Stimulated activated CD4-positive, alpha-beta T cell treated with anti-CD3 and anti-CD28 coated beads, Interleukin-15, amount 100 ng/mL, for 24 hours (primary cell): ENCODE data around the gene ZFP1.
A peak's percentile ranks its signal among the peaks of the same experiment; 100 is the strongest.
"Not testable (repeated sequence)": the region's sequence is repeated elsewhere in the genome, so short reads cannot be mapped to it uniquely, and the experiment has no call there.

Experiments used
- DNase-seq: peaks from one replicate; pipeline ENCODE4 v3.0.0-alpha.2; 2020

The ZFP1 gene

GRCh38 chr16:75205438-75205837 lies 57.1 kb downstream of the ZFP1 start:
- not testable (repeated sequence) for DNase-seq

- DNase-seq, result not testable (repeated sequence)
Observed at GRCh38 chr16:75205961-75206748, 57.8 kb downstream of the ZFP1 start.

DNA sequence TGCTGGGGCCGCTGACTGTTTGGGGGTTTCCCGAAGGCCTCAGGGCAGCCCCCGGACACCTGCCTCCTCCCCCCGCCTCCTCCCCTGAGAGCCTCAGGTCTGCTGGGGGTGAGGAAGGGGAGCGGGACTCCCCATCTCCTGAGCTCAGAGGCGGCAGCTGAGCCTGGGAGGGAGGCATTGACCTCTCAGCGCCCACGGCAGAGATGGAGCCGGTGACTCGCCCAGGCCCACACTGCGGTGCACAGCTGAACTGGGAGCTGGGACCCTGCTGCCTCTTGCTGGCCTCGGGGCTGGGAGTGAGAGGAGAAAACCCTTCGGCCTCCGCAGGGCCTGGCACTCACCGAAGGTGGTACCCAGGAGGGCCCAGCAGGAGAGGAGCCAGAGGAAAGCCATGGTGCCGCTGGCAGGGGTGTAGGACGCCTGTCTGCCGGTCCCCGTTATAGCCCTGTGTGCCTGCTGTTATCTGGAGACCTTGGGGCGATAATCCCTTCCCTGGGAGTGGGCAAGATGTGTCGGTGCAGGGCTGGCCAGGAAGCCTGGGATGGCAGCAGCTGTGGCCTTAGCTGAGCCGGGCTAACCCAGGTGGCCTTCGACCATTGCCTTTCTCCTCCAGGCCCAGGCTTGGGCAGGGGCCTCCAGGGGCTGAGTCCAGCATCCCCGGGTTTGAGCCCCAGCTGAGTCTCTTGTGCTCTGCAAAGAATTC lies 58.6 kb downstream of the ZFP1 start, which contains the start of gene CTRB2:
Gene CTRB2, minus strand, starts transcription at position 413 of the 703 bp plus-strand sequence. Its CDS starts 20 bp downstream, at position 393.
- DNase-seq, result no peak

DNA sequence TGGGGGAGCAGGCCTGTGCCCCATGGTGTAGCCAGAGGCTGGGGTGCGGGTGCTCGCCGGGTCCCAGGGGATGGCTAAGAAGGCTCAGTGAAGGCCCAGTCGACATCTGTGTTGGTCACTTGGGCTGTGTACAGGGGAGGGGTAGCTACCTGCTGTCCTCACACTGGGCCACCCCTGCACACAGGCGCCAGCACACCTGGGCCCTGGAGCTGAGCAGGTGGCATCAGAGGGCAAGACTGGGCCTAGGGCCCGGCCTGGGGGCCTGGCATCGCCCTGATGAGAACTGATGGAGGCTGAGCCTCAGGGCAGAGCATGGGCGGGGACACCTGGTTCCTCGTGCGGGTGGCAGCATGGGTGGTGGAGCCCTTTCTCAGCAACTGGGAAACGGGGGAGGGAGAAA lies 59.5 kb downstream of the ZFP1 start:
- DNase-seq, result no peak

DNA sequence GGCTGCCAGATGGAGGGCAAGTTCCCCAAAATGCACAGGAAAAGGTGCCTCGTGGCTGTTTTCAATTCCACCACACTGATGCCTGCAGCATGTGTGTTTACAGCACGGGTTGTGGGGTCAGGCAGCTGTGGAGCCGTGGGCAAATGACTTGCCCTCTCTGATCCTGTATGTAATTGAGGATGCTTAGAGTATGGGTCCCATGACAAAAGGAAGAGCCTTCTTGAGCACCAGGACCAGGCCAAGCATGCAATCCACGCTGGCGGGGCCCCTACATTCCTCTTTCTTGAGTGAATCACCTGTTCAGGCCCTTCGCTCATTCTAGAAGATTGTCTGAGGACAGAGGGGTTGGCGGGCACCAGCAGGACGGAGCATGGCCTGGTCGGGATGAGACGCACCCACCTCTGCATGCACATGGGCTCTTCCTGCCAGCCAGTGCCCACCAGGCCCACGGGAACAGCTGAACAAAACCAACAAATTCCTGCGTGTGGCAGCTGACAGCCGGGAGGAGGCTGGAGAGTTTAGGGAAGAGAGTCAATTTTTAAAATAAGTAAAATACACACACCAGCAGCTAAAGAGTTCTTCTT lies 60.0 kb downstream of the ZFP1 start:
- no peak for DNase-seq

DNA sequence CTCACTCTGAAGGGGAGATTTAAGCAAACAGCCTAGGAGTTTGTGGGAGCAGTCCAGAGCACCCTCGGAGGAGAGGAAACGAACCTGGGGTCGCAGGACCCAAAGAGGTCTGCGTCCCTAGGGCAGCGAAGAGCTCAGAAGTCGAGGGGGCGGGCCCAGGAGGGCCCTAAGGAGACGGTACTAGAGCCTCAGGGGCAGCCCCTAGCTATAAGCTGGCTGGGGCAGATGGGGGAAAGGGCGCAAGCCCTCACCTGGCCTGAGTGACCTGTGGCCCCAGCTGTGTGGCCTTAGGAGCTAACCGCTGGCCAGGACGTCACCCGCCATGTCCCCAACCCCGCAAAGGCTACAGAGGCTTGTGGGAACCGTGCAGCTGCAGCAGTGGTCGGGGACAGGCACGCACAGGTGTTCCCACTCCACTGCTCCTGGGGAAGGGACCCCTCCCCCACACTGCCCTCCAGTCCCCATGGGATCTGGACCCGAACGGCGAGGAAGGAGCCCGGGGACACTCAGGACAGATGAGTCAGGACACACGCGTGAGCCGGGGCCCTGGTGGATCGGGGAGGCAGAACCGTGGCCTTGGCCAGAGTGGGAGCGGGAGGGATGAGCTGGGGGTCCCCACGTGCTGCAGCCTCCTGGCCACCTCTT lies 60.7 kb downstream of the ZFP1 start:
- DNase-seq, result no peak

- DNase-seq, result not testable (repeated sequence)
Observed at GRCh38 chr16:75209514-75209913, 61.2 kb downstream of the ZFP1 start.

- DNase-seq, result no peak
Observed at GRCh38 chr16:75209944-75210343, 61.6 kb downstream of the ZFP1 start.

- DNase-seq, result not testable (repeated sequence)
Observed at GRCh38 chr16:75211286-75211685, 63.0 kb downstream of the ZFP1 start.

GRCh38 chr16:75216127-75216526 lies 67.8 kb downstream of the ZFP1 start:
- DNase-seq, result no peak

DNA sequence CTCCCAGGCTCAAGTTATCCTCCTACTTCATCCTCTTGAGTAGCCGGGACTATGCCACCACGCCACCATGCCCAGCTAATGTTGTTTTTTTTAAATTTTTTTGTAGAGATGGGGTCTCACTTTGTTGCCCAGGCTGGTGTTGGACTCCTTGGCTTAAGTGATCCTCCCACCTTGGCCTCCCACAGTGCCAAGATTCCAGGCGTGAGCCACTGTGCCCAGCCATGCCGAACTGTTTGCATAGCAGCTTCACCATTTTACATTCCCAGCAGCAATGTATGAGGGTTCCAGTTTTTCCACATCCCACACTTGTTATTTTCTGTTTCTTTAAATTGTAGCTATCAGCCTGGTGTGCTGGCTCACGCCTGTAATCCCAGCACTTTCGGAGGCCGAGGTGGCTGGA lies 68.3 kb downstream of the ZFP1 start:
- DNase-seq, result no peak

DNA sequence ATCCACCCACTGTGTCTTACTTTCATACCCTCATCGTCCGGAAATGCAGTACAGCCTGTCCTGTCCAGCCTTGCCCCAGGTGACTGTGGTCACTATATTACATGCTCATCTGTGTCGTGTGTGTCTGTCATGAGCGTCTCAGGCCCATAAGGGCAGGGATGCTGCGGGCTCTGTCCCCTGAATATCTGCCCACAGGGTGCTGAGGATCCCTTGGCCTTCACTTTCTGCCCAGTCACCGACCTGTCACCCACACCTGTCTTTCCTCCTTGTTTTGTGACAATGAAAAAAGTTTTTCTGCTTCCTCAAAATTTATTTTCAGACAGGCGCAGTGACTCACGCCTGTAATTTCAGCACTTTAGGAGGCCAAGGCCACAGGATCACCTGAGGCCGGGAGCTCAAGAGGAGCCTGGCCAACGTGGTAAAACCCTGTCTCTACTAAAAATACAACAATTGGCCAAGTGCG lies 69.1 kb downstream of the ZFP1 start:
- DNase-seq, result no peak

DNA sequence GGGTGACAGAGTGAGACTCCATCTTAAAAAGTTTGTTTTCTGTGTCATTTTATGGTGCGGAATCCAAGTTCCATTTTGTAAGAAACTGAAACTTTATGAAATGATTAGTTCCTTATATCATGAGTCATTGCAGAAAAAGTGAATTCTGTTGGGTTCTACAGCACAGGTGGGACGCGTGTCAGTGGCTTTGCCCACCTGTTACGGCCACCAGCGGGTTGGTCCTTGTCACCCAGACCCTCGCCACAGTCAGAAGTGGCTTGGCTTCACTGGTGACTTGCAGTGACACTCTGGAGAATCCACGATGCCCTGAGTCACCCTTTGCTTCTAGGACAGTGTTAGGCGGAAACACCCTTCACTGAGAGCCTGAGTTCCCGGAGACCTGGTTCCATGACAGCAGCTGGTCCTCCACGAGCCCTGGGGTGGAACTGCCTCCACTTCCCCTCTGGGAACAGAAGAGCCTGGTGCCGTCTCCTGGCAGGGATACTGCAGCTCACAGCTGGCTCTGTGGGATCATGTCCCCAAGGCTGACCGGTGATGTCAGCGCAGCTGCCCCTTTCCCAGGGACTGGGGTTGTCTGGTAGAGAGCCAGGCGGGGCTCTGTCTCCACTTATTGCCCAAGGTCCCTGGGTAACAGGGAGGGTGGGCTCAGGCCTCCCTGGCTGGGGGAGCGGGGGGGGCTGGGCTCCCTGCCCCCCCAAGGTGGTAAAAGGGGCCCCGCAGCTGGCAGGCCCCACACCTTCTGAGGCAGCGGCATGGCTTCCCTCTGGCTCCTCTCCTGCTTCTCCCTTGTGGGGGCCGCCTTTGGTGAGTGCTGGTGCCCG lies 70.1 kb downstream of the ZFP1 start, which contains the start of gene CTRB1:
Gene CTRB1, plus strand, starts transcription at position 733 of the 821 bp plus-strand sequence. Its CDS starts 20 bp downstream, at position 753.
- DNase-seq, result peak; percentile 31

- no peak for DNase-seq
Observed at GRCh38 chr16:75219088-75219487, 70.8 kb downstream of the ZFP1 start.

GRCh38 chr16:75219838-75220237 lies 71.5 kb downstream of the ZFP1 start:
- DNase-seq, result peak; percentile 26
